ENCODE results near the gene DCDC1.

DCDC1 gene

DNA sequence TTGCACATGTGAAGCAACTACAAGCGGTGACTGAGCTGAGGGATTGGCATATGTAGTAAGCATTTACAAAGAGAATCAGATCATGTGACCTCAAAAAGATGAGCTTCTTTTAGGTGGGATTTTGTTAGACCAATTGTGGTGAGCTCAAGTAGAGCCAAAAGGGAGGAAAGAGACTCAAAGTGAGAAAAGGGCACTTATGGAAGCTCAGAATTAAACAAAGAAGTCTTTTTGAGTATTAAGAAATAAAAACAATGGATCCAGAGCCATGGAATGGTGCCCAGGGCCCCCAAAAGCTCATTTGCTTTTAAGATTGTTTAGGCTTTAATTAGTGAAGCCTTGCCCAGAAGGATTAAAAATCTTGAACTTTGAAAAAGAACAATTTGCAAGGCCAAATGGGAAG is 536.7 kb downstream of the DCDC1 start:
- no peak for DNase-seq (ENCODE audit: low spot score)

DNA sequence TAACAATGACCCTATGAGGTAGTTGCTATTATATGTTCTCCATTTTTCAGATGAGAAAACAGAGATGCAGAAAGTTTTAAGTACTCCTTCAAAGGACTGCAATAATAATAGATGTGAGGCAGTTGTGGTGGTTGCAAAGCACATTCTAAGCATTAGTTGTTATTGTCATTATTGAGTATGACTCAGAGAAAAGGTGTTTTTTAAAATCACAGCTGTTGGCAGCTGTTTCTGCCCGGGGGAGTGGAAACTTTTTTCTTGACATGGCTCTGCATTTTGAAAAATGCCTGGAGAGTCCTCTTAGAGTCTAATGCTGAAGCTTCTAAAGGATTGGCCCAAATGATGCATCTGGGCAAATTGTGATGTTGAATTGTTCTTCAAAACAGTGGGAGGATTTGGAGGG is 538.9 kb downstream of the DCDC1 start:
- no peak for DNase-seq (ENCODE audit: low spot score)

DNA sequence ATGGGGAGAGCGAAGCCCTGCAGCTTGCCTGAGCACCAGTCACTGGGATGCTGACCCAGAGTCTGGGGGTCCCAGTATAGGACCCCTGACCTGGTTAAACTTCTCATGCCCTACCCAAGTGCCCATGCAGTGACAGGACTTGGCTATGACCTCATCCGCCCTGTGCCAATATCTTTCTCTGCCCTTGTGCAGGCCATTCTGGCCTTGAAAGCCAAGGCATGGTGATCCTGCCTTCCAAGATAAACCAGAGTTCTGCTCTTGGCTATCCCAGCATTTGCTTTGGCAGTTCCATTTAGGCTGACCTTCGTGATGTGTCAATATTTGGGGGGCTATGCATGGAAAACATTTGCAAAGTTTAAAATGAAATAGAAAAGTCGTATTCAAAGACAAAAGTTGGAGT is 542.6 kb downstream of the DCDC1 start:
- DNase-seq (ENCODE audit: low spot score) = no peak

DNA sequence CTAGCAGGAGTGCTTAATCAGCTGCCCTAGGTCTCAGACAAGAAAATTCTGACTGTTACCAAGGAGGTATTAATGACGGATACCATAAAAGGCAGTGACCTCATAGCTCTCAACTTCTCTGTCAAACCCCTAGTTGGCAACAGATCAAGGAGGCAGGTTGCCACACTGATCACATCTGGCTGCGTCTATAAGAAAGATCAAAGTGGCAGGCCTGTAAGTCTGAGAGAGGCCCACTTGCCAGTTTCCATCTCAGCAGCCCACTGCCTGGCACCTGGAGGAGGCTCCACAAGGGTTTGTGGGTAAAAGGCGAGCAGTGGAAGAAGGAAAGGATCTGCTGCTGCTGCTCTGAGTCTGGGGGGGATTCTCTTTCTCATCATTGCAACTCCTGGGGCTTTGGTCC is 543.8 kb downstream of the DCDC1 start:
- DNase-seq (ENCODE audit: low spot score) = no peak

DNA sequence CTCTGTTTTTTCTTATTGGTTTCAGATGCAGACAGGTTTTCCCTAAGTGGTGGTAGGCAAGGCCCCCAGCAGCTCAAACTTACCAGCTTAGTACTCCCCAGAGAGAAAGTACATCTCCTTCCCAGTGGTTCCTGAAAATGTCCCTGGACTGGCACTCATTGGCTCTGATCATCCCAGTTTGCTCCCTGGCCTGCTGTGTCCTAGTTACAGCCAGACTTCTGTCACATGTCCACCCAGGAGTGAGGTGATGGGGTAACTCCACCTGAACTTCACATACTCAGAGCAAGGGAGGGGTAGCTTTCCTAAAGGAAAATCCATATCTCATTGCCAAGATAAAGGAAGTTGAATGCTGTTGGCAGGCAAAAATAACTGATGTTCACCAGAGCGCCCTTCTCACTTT is 546.4 kb downstream of the DCDC1 start:
- no peak for DNase-seq (ENCODE audit: low spot score)

DNA sequence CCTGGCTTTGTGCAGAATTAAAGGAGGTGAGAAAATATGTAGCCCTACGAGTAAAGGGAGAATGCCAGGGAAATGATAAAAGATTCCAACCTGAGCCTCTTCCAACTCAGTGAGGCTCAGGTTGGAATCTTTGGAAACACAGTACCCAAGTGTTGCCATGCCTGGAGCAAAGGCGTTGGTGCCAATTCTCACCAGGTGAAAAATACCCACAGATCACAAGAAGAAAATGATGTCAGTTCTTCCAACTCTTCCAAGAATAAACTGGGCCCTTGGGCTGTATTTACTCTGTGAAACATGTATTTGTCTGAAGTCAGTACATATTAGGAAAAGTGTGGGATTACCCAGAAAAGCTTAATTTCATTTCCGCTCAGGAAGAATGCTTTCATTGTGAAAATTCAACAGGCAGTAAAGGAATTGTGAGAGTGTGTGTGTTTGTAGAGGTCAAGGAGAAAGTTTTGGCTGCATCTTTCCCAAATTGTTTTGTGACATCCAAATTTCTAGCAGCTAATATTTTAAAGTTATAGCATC is 548.0 kb downstream of the DCDC1 start:
- peak; percentile 86 for DNase-seq (ENCODE audit: low spot score)

DNA sequence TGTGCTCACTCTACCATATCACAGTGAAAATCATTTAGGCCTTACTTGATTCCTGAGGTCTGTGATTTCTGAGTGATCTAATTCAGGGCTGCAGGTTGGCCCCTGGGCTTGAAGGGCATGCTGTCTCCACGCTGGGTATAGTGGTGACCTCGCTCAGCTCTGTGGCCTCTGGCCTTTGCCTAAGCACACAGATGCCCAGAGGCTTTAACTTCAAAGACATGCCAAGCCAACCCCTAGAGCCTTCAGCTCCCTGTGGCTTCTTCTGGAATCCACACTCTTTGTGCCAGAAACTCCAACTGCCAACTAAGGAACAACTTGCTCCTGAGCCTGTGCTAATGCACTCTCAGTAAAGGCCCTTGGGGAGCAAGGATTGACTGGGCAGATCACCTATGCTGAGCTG is 550.8 kb downstream of the DCDC1 start:
- no peak for DNase-seq (ENCODE audit: low spot score)

DNA sequence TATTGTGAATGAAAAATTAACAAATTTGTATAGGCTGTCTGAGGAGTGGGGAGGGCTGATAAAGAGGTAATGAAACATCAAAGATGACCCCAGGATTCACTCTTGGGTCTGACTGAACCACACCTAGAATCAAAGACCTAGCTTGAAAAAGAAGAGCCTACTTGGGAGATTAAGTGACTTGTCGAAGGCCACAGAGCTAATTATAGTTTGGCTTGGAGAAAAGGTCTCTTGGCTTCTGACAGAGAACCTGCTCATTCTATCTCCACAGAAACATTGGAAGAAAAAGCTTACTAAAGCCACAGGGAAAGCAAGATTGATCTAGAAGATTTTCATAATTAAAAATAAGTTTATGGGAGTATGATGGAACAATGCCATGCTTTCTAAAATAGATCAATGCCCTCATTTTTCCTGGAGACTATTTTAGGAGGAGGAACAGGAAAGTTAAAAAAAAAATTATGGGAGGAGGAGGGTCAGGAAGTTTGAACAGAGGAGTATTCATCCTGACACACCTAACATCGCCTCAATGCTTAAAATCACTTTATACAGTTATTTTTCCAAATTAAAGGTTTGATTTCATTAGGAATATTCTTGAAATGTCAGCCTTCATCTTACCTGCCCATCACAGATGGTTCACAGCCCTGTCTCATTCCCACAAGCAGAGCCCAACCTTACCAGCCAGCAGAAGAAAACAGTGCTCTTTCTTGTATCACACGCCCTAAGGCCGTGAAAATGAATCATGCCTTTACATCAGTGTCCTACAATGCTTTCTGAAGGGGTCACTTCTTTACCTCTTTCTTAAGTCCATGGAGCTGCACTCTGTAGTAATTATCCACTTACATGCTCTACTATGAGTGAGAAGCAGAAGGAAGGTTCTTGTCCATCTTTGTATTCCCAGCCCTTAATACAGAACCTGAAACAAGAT is 552.3 kb downstream of the DCDC1 start:
- peak; percentile 77 for DNase-seq (ENCODE audit: low spot score)

DNA sequence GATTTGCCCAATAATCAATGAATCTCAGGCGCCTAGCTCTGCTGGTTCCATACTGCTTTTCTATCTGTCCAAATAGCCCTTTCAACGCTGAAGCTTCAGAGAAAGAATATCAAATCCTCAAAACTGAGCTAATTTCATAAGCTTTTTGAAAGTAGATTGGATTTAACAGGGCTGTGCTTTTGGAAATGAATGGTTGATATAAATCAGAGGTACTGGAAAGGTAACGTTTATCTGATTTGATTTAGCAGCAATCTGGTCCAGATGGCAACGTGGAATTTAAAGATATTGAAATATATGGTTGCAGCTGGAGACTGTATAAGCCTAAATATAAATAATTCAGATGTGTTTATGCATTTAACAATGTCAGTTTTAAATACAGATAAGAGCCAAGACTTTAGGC is 553.9 kb downstream of the DCDC1 start:
- DNase-seq (ENCODE audit: low spot score) = no peak

DNA sequence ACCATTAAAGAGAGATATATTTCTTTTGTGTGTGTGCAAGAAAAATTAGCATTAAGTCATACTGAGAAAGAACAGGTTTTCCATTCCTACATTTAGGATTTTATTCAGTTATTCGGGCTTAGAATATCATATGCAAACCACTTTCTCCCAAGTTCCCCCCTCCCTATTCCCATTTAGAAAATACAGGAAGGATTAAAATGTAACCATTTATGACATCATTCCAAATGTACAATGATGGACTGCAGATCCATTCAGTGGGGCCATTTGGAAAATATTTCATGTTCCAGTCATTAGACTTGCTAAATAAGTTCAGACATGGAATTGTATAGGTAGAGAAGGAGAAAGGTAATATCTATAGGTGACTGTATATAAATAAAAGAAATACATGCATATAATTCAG is 554.8 kb downstream of the DCDC1 start:
- DNase-seq (ENCODE audit: low spot score) = no peak

Data from COLO829 (cell line).